GM20000 (cell line): ENCODE data around the gene COBLL1.

Experiments used
- DNase-seq: peaks from one replicate; pipeline ENCODE4 v3.0.0; 2012; ENCODE audit warnings: low spot score
- TF ChIP-seq, protein P1 (sequence below): IDR thresholded peaks from 2 replicates; pipeline ENCODE4 v1.5.1; 2012; ENCODE audit warnings: mild to moderate bottlenecking, control low read depth; ENCODE audit errors: extremely low read depth, missing control alignments

COBLL1 gene

DNA sequence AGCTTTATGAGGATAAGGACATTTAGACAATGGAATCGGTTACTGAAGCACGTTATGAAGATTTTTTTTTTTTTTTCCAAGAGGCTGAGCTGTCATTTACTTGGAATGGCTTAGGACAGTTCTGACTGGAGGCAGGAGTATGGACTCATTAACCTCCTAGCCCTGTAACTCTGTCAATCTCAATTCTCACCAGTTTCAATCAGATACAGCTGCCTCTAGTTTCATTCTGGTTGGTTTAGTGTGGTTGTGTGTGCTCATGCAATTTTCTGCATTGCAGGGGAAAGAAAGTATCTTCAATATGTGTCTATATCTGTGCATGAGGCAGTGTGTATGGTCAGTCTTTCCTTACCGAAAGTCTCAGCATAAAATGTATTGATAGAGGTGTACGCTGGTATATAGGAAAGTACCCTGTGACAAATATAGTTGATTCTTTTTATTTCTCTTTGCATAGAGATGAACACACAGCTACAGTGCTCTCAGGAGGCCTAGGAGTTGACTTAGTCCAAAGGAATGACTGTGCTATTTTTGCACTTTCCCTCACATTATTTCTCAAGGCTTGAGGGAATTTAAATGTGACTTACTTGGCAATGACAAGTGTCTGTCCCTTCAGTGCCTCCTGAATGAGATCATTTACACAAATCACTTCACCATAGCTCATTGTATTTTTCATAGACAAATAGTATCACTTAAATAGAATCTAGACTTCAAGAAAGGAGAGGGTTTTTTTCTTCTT, 169.8 kb downstream of the COBLL1 start:
- DNase-seq = no peak
- TF ChIP-seq, protein P1, sequence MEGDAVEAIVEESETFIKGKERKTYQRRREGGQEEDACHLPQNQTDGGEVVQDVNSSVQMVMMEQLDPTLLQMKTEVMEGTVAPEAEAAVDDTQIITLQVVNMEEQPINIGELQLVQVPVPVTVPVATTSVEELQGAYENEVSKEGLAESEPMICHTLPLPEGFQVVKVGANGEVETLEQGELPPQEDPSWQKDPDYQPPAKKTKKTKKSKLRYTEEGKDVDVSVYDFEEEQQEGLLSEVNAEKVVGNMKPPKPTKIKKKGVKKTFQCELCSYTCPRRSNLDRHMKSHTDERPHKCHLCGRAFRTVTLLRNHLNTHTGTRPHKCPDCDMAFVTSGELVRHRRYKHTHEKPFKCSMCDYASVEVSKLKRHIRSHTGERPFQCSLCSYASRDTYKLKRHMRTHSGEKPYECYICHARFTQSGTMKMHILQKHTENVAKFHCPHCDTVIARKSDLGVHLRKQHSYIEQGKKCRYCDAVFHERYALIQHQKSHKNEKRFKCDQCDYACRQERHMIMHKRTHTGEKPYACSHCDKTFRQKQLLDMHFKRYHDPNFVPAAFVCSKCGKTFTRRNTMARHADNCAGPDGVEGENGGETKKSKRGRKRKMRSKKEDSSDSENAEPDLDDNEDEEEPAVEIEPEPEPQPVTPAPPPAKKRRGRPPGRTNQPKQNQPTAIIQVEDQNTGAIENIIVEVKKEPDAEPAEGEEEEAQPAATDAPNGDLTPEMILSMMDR = no peak

DNA sequence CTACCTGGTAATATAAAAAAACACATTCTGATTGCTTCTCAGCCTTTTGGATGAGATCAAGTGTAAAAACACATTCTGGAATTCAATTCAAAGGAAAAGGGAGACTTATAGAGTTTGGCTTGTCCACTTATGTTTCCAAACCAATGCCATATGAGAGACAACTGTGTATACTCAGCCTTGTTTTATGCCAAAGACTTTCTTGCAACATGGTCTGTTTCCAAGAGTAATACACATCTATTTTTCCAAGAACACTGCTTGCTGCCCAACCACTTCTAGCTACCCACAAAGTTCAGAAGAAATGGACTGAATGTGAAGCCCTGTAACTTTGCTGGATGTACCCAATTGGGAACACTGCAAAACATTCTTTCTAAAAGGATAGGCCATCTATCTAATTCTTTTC, 172.3 kb downstream of the COBLL1 start:
- TF ChIP-seq, protein P1 = no peak
- DNase-seq = no peak

DNA sequence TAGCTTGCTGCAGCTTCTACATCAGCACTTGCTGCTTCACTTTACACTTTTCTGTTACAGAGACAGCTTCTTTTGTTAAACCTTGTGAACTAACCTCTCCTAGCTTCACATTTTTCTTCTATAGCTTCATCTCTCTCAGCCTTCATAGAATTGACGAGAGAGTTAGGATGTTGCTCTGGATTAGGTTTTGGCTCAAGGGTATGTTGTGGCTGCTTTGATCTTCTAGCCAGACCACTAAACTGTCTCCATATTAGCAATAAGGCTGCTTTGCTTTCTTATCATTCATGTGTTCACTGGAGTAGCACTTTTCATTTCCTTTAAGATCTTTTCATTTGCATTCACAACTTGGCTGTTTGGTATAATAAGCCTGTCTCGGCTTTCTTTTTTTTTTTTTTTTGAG, 174.1 kb downstream of the COBLL1 start:
- DNase-seq = no peak
- TF ChIP-seq, protein P1 = no peak

DNA sequence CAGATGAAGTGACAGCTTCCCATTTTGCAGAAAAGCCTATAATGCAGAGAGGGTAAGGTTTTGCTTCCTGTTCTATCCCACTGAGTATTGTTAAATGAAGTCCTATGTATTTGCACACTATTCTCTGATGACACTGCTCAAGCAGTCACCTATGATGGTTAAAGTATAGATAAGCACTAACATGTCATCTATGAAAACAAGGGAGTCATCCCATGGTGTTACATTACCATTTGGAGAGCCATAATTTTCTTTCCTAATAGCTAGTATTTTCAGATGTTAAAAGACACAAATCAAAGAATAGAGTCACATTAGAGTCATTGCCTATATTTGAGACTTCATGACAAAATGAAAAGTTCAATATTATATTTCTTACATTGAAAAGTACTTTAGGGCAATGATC, 177.6 kb downstream of the COBLL1 start:
- TF ChIP-seq, protein P1 = no peak
- no peak for DNase-seq

DNA sequence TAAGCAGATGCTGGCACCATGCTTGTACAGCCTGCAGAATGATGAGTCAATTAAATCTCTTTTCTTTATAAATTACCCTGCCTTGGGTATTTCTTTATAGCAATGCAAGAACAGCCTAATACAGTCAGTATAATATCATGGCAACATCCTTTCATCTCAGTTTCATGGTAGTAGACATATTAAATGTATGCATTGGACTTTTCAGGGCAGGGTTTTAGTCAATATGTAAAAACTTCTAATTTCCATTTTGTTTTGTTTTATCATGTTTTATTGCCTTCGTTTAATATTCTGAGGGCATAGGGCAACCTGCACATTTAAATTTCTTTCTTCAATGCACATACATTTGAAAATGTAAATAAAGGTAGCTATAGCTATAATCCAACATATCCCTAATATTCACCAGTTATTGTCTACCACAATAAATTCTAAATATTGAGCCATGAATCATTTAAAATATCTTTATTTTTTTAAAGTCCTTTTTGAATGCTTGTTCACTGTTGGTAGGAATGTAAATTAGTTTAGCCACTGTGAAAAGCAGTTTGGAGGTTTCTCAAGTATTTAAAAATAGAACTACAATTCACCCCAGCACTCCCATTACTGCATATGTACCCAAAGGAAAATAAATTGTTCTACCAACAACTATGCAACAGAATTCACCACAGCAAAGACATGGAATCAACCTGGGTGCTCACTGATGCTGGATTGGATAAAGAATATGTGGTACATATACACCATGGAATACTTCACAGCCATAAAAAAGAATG, 178.6 kb downstream of the COBLL1 start:
- TF ChIP-seq, protein P1 = no peak
- DNase-seq = no peak

DNA sequence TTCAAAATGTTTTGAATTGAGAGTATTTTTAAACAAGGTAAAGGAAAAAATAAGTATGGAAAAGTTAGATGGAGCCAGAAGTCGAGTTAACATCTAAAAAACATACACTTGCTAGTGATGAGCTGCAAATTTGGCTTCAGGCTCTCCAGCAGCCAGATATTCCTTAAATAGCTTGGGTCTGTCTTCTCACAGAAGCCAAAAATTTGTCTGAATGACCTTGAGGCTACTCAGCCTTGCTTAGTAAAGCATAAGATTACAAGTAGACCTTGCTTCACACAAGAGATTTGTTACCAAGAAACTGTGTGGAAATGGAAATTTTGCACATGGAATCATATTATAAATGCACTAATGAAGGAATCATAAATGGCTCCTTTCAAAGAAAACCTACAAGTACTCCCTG, 179.6 kb downstream of the COBLL1 start:
- TF ChIP-seq, protein P1 = no peak
- no peak for DNase-seq

DNA sequence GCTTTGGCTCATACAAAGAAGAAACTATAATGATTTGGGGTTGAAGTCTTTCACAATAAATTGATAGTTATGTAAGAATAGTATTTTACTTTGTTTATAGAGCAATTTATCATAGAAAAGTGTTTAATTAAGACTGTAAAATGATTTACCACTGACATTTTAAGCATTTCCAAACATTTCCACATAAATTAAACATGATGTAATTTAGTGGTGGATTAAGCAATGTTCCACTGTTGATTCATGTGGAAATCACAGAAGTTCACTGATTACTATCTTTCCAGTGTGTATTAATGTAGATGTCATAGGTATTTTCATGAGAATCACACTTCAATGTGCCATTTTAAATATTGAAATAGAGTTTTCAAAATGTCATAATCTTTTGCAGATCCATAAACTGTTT, 180.3 kb downstream of the COBLL1 start:
- TF ChIP-seq, protein P1 = no peak
- no peak for DNase-seq
